Panc1 (cell line): ENCODE measurements around the gene ITPRIPL2.

Experiments
- POLR2AphosphoS5 ChIP-seq: IDR thresholded peaks from 2 replicates; pipeline ENCODE4 v1.6.1; 2012; ENCODE audit warnings: mild to moderate bottlenecking, low read depth, low read length, moderate library complexity
- SIN3A ChIP-seq: IDR thresholded peaks from 2 replicates; pipeline ENCODE4 v1.6.1; 2012; ENCODE audit warnings: low read depth, mild to moderate bottlenecking, low read length, moderate library complexity, borderline replicate concordance; ENCODE audit not compliant: insufficient read depth
- TCF7L2 ChIP-seq: IDR thresholded peaks from 2 replicates; pipeline ENCODE4 v1.6.1; 2011; ENCODE audit warnings: mild to moderate bottlenecking, low read depth, low read length, inconsistent platforms
- TF ChIP-seq, protein P1 (sequence below): fragments of 450-650 bp; IDR thresholded peaks from 2 replicates; pipeline ENCODE4 v1.5.1; 2017; ENCODE audit warnings: mild to moderate bottlenecking
- TF ChIP-seq, protein P2 (sequence below), 2 experiments: IDR thresholded peaks; 2 replicates each; pipeline ENCODE4 v1.6.1; 2011 to 2012; ENCODE audit warnings: low read depth in 2 of 2, control low read depth in 1 of 2, low read length in 1 of 2, mild to moderate bottlenecking in 1 of 2, moderate library complexity in 1 of 2; ENCODE audit not compliant: insufficient read depth in 1 of 2

DNA sequence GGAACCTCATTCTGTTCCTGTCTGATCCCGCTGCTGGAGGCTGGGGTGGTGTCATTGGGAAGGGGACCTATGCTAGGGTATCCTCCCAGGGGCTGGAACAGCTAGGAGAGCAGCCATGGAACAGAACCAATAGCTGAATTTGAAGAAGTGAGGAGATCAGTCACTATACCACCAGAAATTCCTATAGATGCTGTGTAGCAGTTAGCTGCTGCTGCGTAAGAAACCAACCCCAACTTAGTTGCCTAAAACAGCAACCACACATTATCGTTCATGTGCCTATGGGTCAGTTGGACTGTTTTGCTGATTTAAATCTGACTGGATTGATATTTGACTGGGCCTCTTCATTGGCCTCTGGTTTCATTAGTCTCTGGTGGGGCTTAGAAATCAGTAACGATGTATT is 33.9 kb downstream of the ITPRIPL2 start:
- TF ChIP-seq, protein P1, sequence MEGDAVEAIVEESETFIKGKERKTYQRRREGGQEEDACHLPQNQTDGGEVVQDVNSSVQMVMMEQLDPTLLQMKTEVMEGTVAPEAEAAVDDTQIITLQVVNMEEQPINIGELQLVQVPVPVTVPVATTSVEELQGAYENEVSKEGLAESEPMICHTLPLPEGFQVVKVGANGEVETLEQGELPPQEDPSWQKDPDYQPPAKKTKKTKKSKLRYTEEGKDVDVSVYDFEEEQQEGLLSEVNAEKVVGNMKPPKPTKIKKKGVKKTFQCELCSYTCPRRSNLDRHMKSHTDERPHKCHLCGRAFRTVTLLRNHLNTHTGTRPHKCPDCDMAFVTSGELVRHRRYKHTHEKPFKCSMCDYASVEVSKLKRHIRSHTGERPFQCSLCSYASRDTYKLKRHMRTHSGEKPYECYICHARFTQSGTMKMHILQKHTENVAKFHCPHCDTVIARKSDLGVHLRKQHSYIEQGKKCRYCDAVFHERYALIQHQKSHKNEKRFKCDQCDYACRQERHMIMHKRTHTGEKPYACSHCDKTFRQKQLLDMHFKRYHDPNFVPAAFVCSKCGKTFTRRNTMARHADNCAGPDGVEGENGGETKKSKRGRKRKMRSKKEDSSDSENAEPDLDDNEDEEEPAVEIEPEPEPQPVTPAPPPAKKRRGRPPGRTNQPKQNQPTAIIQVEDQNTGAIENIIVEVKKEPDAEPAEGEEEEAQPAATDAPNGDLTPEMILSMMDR = no peak
- no peak for TF ChIP-seq TCF7L2
- no peak for TF ChIP-seq SIN3A
- TF ChIP-seq, protein P2, sequence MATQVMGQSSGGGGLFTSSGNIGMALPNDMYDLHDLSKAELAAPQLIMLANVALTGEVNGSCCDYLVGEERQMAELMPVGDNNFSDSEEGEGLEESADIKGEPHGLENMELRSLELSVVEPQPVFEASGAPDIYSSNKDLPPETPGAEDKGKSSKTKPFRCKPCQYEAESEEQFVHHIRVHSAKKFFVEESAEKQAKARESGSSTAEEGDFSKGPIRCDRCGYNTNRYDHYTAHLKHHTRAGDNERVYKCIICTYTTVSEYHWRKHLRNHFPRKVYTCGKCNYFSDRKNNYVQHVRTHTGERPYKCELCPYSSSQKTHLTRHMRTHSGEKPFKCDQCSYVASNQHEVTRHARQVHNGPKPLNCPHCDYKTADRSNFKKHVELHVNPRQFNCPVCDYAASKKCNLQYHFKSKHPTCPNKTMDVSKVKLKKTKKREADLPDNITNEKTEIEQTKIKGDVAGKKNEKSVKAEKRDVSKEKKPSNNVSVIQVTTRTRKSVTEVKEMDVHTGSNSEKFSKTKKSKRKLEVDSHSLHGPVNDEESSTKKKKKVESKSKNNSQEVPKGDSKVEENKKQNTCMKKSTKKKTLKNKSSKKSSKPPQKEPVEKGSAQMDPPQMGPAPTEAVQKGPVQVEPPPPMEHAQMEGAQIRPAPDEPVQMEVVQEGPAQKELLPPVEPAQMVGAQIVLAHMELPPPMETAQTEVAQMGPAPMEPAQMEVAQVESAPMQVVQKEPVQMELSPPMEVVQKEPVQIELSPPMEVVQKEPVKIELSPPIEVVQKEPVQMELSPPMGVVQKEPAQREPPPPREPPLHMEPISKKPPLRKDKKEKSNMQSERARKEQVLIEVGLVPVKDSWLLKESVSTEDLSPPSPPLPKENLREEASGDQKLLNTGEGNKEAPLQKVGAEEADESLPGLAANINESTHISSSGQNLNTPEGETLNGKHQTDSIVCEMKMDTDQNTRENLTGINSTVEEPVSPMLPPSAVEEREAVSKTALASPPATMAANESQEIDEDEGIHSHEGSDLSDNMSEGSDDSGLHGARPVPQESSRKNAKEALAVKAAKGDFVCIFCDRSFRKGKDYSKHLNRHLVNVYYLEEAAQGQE (IDR thresholded peaks at IDR 0.05; ENCODE audit: insufficient read depth in 1 of 2, low read depth in 2 of 2, low read length in 1 of 2) = no peak
- TF ChIP-seq POLR2AphosphoS5 = no peak
